Measurements from ENCODE around the gene KAT14. TPM values are rescaled to one million over a fixed set of nuclear protein-coding genes. Genes with fewer than 3 reads are reported as not detected.
"Not testable (repeated sequence)": the region's sequence is repeated elsewhere in the genome, so short reads cannot be mapped to it uniquely, and the experiment has no call there.

The KAT14 gene
- total RNA-seq, 2 donors from 2014 or later, result 35.2 to 51.0 TPM

DNA sequence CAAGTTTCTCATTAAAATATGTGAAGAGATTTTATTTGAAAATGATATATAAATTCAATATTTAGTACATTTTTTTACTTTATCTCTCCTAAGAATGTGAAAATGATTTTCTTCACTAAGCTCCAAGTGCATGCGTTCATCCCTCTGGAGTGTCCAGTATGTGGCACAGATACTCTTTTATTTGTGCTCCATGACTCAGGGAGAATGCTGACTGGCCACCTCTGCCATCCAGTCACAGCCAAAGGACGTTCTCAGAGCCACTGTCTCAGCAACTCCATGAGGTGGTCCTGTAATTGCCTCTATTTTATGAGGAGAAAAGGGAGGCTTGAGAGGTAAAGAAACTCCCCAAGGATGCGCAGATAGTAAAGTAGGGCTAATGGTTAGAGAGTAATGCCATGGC is 58.3 kb downstream of the KAT14 start:
- H3K4me1 ChIP-seq (ENCODE audit: control insufficient read depth, insufficient read depth, low read length), result no peaks in the 10 kb centered on the region
- no peaks in the 10 kb centered on the region for H3K4me1 Mint-ChIP-seq
- H3K36me3 ChIP-seq (ENCODE audit: control insufficient read depth, insufficient read depth, low read length), result peaks cover 9% of the 10 kb centered on the region
- no peaks in the 10 kb centered on the region for H3K27me3 Mint-ChIP-seq (ENCODE audit: insufficient read depth)
- H3K36me3 Mint-ChIP-seq (ENCODE audit: low read depth), result peaks cover 34% of the 10 kb centered on the region
- H3K27ac ChIP-seq (ENCODE audit: low read depth, low read length), result no peak overlapping the region
- TF ChIP-seq, protein P1, sequence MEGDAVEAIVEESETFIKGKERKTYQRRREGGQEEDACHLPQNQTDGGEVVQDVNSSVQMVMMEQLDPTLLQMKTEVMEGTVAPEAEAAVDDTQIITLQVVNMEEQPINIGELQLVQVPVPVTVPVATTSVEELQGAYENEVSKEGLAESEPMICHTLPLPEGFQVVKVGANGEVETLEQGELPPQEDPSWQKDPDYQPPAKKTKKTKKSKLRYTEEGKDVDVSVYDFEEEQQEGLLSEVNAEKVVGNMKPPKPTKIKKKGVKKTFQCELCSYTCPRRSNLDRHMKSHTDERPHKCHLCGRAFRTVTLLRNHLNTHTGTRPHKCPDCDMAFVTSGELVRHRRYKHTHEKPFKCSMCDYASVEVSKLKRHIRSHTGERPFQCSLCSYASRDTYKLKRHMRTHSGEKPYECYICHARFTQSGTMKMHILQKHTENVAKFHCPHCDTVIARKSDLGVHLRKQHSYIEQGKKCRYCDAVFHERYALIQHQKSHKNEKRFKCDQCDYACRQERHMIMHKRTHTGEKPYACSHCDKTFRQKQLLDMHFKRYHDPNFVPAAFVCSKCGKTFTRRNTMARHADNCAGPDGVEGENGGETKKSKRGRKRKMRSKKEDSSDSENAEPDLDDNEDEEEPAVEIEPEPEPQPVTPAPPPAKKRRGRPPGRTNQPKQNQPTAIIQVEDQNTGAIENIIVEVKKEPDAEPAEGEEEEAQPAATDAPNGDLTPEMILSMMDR (conservative IDR thresholded peaks at IDR 0.05), result no peak
- H3K9me3 Mint-ChIP-seq, result peaks cover 15% of the 10 kb centered on the region
- no peak for DNase-seq
- H3K27me3 ChIP-seq (ENCODE audit: control insufficient read depth, insufficient read depth, low read length, poor library complexity, severe bottlenecking), result no peaks in the 10 kb centered on the region
- H3K9me3 ChIP-seq (ENCODE audit: control insufficient read depth, low read length), result peaks cover 5% of the 10 kb centered on the region
- 87 to 100% methylated on average over 3 of the region's 3 CpGs for WGBS, 2 experiments (ENCODE audit: insufficient coverage in 1 of 2, insufficient read length in 1 of 2)
- no peak overlapping the region for H3K4me3 Mint-ChIP-seq
- no peak overlapping the region for H3K9ac ChIP-seq (ENCODE audit: extremely low read depth, low read length, poor library complexity, severe bottlenecking)
- no peak overlapping the region for H3K4me3 ChIP-seq (ENCODE audit: low read length)
- H3K27ac Mint-ChIP-seq, result no peak overlapping the region

DNA sequence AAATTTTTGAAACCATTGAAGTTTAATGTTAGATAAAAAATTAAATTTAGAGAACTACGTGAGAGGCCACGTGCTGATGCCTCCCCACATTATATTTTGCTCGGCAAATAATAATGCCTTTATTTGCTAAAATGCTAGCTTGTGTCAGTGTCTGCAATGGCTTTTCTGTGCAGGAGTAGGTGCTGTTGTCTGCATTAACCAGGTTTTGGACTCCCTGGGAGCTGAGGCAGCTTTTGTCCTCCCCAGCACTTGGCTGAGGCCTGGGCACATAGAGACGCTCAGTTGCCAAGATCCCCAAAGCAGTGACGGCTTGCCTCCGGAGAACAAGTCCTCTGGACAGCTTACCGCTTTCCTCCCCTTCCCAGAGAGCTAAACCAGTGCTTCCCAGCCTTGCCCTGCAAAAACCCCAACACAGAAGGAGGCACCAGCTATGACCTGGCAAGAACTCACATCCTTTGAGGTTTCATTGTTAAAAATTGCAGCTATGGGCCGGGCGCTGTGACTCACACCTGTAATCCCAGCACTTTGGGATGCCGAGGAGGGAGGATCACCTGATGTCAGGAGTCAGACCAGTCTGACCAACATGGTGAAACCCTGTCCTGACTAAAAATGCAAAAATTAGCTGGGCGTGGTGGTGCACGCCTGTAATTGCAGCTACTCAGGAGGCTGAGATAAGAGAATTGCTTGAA is 59.9 kb downstream of the KAT14 start:
- Mint-ChIP-seq H3K9me3 (peaks cover 30% of the 10 kb centered on the region), H3K36me3 (ENCODE audit: low read depth) (peaks cover 27% of the 10 kb centered on the region), H3K4me3 (no peak overlapping the region), H3K4me1 (no peaks in the 10 kb centered on the region), H3K27ac (no peak overlapping the region), H3K27me3 (ENCODE audit: insufficient read depth) (no peaks in the 10 kb centered on the region)
- TF ChIP-seq, protein P1 (conservative IDR thresholded peaks at IDR 0.05), result peak; percentile 14
- Histone ChIP-seq H3K27ac (ENCODE audit: low read depth, low read length) (no peak overlapping the region), H3K4me3 (ENCODE audit: low read length) (no peak overlapping the region), H3K4me1 (ENCODE audit: control insufficient read depth, insufficient read depth, low read length) (no peaks in the 10 kb centered on the region), H3K27me3 (ENCODE audit: control insufficient read depth, insufficient read depth, low read length, poor library complexity, severe bottlenecking) (no peaks in the 10 kb centered on the region), H3K9me3 (ENCODE audit: control insufficient read depth, low read length) (peaks cover 14% of the 10 kb centered on the region), H3K9ac (ENCODE audit: extremely low read depth, low read length, poor library complexity, severe bottlenecking) (no peak overlapping the region), H3K36me3 (ENCODE audit: control insufficient read depth, insufficient read depth, low read length) (peaks cover 5% of the 10 kb centered on the region)
- DNase-seq, result no peak
- WGBS, 2 experiments (ENCODE audit: insufficient coverage in 1 of 2, insufficient read length in 1 of 2), result 93 to 96% methylated on average over 8 to 12 of the region's 12 CpGs

DNA sequence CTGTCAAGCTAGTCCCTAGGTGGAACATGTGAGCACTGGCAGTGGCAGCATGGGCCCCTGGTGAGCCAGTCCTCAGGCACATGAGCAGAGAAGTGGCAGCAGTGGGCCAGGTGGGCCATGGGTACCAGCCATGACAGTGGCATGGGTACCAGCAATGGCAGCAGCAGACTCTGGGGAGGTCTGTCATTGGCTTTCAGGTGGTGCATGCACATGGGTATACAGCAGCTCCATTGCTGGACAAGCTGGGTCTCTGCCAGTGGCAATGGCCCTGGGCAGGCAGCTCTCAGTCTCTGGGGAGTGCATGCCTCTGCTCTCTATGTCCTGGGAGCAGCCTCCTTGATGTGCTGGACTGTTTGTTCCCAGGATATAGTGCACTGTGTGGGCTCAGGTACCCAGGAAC is 65.3 kb downstream of the KAT14 start:
- TF ChIP-seq, protein P1 (conservative IDR thresholded peaks at IDR 0.05), result no peak
- Mint-ChIP-seq H3K9me3 (peaks cover 23% of the 10 kb centered on the region), H3K27ac (no peak overlapping the region), H3K4me3 (no peak overlapping the region), H3K36me3 (ENCODE audit: low read depth) (peaks cover 15% of the 10 kb centered on the region), H3K27me3 (ENCODE audit: insufficient read depth) (no peaks in the 10 kb centered on the region), H3K4me1 (no peaks in the 10 kb centered on the region)
- H3K27ac ChIP-seq (ENCODE audit: low read depth, low read length), result no peak overlapping the region
- no peak overlapping the region for H3K4me3 ChIP-seq (ENCODE audit: low read length)
- peaks cover 15% of the 10 kb centered on the region for H3K9me3 ChIP-seq (ENCODE audit: control insufficient read depth, low read length)
- no peaks in the 10 kb centered on the region for H3K27me3 ChIP-seq (ENCODE audit: control insufficient read depth, insufficient read depth, low read length, poor library complexity, severe bottlenecking)
- DNase-seq, result no peak
- H3K4me1 ChIP-seq (ENCODE audit: control insufficient read depth, insufficient read depth, low read length), result no peaks in the 10 kb centered on the region
- no peaks in the 10 kb centered on the region for H3K36me3 ChIP-seq (ENCODE audit: control insufficient read depth, insufficient read depth, low read length)
- no peak overlapping the region for H3K9ac ChIP-seq (ENCODE audit: extremely low read depth, low read length, poor library complexity, severe bottlenecking)

DNA sequence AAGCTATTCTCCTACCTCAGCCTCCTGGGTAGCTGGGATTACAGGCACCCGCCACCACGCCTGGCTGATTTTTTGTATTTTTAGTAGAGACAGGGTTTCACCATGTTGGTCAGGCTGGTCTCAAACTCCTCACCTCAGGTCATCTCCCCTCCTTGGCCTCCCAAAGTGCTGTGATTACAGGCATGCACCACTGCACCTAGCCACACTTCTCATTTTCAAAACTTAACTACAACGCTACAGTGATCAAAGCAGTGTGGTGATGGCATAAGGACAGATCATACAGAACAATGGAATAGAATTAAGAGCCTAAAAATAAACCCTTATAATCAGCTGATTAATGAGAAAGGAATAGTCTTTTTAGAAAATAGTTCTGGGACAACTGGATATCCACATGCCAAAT is 66.0 kb downstream of the KAT14 start:
- Mint-ChIP-seq H3K36me3 (ENCODE audit: low read depth) (peaks cover 15% of the 10 kb centered on the region), H3K9me3 (peaks cover 23% of the 10 kb centered on the region)
- H3K36me3 ChIP-seq (ENCODE audit: control insufficient read depth, insufficient read depth, low read length); H3K27ac Mint-ChIP-seq; H3K4me3 ChIP-seq (ENCODE audit: low read length); H3K27me3 ChIP-seq (ENCODE audit: control insufficient read depth, insufficient read depth, low read length, poor library complexity, severe bottlenecking); H3K4me3 Mint-ChIP-seq; H3K27me3 Mint-ChIP-seq (ENCODE audit: insufficient read depth); H3K9ac ChIP-seq (ENCODE audit: extremely low read depth, low read length, poor library complexity, severe bottlenecking); H3K27ac ChIP-seq (ENCODE audit: low read depth, low read length); DNase-seq; H3K4me1 Mint-ChIP-seq; H3K4me1 ChIP-seq (ENCODE audit: control insufficient read depth, insufficient read depth, low read length): not testable (repeated sequence)
- H3K9me3 ChIP-seq (ENCODE audit: control insufficient read depth, low read length), result peaks cover 16% of the 10 kb centered on the region
- WGBS, 2 experiments (ENCODE audit: insufficient coverage in 1 of 2, insufficient read length in 1 of 2), result 50 to 95% methylated on average over 2 to 3 of the region's 3 CpGs

Measured in endodermal cell (in vitro differentiated cells).